Measurements from ENCODE around the gene CPSF3.

DNA sequence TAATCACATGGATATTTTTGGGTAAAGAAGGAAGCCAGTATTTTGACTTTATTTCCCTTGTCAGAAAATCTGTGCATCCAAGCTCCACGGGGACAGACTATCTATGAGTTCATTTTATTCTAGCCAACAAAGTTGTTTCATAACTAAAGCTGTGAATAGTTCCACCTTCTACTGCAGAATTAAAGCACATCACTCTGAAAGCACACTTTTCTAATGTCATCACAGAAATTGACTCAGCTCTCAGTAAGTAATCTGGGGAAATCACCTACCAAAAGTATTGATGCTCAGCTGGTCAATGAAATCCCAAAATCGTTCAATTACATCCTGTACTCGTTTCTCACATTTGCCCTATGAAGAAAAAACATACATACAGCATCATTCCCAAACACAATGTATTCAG is 70.0 kb downstream of the CPSF3 start:
- TF ChIP-seq, protein P1, sequence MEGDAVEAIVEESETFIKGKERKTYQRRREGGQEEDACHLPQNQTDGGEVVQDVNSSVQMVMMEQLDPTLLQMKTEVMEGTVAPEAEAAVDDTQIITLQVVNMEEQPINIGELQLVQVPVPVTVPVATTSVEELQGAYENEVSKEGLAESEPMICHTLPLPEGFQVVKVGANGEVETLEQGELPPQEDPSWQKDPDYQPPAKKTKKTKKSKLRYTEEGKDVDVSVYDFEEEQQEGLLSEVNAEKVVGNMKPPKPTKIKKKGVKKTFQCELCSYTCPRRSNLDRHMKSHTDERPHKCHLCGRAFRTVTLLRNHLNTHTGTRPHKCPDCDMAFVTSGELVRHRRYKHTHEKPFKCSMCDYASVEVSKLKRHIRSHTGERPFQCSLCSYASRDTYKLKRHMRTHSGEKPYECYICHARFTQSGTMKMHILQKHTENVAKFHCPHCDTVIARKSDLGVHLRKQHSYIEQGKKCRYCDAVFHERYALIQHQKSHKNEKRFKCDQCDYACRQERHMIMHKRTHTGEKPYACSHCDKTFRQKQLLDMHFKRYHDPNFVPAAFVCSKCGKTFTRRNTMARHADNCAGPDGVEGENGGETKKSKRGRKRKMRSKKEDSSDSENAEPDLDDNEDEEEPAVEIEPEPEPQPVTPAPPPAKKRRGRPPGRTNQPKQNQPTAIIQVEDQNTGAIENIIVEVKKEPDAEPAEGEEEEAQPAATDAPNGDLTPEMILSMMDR (IDR thresholded peaks at IDR 0.05): no peak
- no peak for TF ChIP-seq EZH2 (IDR thresholded peaks at IDR 0.05; ENCODE audit: borderline replicate concordance, insufficient read depth, low read depth, low read length, poor library complexity, severe bottlenecking)

All from B cell (primary cell).